ENCODE data around the gene CLEC10A. TPM values are rescaled to one million over a fixed set of nuclear protein-coding genes. Genes with fewer than 3 reads are reported as not detected.

Gene CLEC10A
- total and polyA plus RNA-seq, 7 donors: 9.1 to 17.6 (median 15.3) TPM

DNA sequence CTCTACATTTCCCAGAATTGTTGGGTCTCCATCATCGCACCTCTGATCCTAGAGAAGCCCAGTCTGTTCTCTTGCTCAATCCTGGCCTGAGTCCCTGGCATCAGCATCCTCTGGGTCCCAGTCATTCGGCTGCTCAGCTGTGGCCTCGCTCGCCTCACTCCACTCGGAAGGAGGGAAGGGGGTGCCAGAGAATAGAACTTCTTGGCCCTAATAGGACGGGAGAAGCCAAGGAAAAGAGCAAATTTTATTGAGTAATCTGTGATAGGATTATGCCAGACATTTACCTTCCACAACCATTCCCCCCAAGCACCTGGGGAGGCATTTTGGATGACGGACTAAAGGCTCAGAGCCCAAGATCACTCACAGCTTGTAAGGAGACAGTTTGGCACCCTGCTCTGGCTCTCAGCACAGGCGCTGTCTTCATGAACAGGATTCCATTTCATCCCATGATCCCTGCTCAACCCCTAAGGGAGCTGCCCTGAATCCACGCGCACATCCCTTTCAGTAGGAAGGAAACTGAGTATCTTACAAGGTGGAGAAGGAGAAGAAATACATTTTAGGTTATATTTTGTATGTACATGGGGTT is 498 bp upstream of the CLEC10A start:
- WGBS, 2 donors: 67 to 78% methylated on average over 10 of the region's 10 CpGs
- Histone ChIP-seq H3K9me3 (no peaks in the 10 kb centered on the region), H3K36me3 (no peaks in the 10 kb centered on the region), H3K4me1 (no peaks in the 10 kb centered on the region), H3K27me3 (no peaks in the 10 kb centered on the region), H3K27ac (peak overlapping the region in 2 of 4 donors; percentile 20 to 27), H3K4me3 (no peak overlapping the region)
- intact Hi-C loops (cut with DNase I): no loop called here
- no peak for DNase-seq
- TF ChIP-seq, protein P1, sequence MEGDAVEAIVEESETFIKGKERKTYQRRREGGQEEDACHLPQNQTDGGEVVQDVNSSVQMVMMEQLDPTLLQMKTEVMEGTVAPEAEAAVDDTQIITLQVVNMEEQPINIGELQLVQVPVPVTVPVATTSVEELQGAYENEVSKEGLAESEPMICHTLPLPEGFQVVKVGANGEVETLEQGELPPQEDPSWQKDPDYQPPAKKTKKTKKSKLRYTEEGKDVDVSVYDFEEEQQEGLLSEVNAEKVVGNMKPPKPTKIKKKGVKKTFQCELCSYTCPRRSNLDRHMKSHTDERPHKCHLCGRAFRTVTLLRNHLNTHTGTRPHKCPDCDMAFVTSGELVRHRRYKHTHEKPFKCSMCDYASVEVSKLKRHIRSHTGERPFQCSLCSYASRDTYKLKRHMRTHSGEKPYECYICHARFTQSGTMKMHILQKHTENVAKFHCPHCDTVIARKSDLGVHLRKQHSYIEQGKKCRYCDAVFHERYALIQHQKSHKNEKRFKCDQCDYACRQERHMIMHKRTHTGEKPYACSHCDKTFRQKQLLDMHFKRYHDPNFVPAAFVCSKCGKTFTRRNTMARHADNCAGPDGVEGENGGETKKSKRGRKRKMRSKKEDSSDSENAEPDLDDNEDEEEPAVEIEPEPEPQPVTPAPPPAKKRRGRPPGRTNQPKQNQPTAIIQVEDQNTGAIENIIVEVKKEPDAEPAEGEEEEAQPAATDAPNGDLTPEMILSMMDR (IDR thresholded peaks at IDR 0.05): no peak
- no peak for TF ChIP-seq EP300 (IDR thresholded peaks at IDR 0.05)
- TF ChIP-seq POLR2A (IDR thresholded peaks at IDR 0.05): no peak
- no peak for TF ChIP-seq POLR2AphosphoS5 (IDR thresholded peaks at IDR 0.05)

DNA sequence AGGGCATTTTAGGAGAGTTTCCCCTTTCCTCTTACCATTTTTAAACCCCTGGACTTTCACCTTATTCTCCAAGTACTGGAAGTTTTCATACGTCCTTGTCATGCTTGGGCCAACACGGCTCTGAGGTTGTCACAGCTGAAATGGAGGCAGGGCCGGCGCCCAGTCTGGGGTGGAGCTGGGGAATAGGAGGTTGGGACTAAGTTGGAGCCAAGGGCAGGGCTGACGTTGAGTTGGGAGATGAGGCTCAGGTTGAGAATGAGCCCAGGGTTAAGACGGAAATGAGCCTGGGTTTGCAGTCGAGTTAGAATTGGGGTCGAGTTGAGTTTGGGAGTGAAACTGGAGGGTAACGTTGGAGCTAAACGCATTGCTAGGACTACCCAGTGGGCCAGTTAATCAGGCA is 1.3 kb downstream of the CLEC10A start:
- H3K4me1 ChIP-seq: no peaks in the 10 kb centered on the region
- H3K9me3 ChIP-seq: no peaks in the 10 kb centered on the region
- intact Hi-C loops (cut with DNase I): no loop called here
- H3K27me3 ChIP-seq: no peaks in the 10 kb centered on the region
- TF ChIP-seq POLR2AphosphoS5 (IDR thresholded peaks at IDR 0.05) (no peak), POLR2A (IDR thresholded peaks at IDR 0.05) (no peak), EP300 (IDR thresholded peaks at IDR 0.05) (no peak)
- TF ChIP-seq, protein P1 (IDR thresholded peaks at IDR 0.05): no peak
- DNase-seq: no peak
- H3K4me3 ChIP-seq: peak overlapping the region in 1 of 4 donors; percentile 1
- no peak overlapping the region for H3K27ac ChIP-seq
- WGBS, 2 donors: 79 to 89% methylated on average over 10 of the region's 10 CpGs
- H3K36me3 ChIP-seq: no peaks in the 10 kb centered on the region

DNA sequence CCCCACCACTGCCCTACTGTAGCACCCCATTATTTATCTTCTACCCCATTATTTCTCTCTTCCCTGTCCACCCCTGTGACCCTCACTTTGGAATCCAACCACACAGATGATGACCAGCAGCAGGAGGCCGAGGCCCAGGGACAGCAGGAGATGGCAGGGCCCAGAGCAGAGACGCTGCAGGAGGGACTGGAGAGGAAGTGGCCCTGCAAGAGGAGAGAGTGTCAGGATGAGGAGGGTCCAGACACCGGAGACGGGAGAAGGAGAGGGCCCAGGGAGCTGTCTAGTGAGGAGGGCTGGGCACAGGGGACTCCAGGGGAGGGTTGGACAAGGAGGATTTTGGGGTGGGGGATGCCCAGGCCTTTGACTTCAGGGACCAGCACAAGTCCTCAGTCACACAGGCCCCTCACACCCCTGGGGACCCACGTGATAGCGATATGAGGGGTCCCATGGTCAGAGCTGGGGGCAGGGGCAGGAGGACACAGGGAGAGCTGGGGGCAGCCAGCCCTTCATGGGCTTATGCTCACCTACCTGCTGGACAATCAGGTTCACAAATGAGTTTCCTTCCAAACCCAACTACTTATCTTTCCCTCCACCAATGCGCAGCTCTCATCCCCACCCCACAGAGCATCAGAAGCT is 2.0 kb downstream of the CLEC10A start:
- H3K9me3 ChIP-seq: no peaks in the 10 kb centered on the region
- H3K27ac ChIP-seq: no peak overlapping the region
- H3K4me3 ChIP-seq: peak overlapping the region in 1 of 4 donors; percentile 1
- no peaks in the 10 kb centered on the region for H3K4me1 ChIP-seq
- intact Hi-C loops (cut with DNase I): no loop called here
- no peaks in the 10 kb centered on the region for H3K36me3 ChIP-seq
- 87 to 92% methylated on average over 7 of the region's 7 CpGs for WGBS, 2 donors
- no peak for DNase-seq
- TF ChIP-seq POLR2A (IDR thresholded peaks at IDR 0.05) (no peak), EP300 (IDR thresholded peaks at IDR 0.05) (no peak), POLR2AphosphoS5 (IDR thresholded peaks at IDR 0.05) (no peak)
- TF ChIP-seq, protein P1 (IDR thresholded peaks at IDR 0.05): no peak
- no peaks in the 10 kb centered on the region for H3K27me3 ChIP-seq

DNA sequence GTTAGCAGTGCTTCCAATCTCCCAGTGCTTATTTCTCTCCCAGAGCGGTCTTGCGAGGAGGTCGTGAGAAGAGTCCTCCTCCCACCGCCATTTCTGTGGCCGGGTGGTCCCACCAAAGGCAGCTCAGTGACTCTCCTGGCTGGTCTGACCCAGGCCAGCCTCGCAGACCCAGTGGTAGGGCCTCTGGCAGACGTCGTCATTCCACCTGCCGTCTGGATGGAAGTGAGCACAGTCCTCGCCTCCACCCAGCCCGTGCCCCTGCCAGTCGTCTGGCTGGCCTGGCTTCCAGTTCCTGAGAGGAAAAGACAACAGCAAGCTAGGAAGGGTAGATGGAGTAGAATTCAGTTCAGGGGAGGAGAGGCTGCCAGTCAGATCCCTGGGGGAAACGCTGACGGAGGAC is 5.1 kb downstream of the CLEC10A start:
- Histone ChIP-seq H3K36me3 (no peaks in the 10 kb centered on the region), H3K4me3 (no peak overlapping the region), H3K27me3 (no peaks in the 10 kb centered on the region), H3K27ac (no peak overlapping the region), H3K9me3 (no peaks in the 10 kb centered on the region), H3K4me1 (no peaks in the 10 kb centered on the region)
- intact Hi-C loops (cut with DNase I): no loop called here
- TF ChIP-seq POLR2A (IDR thresholded peaks at IDR 0.05): no peak
- TF ChIP-seq, protein P1 (IDR thresholded peaks at IDR 0.05): no peak
- no peak for TF ChIP-seq EP300 (IDR thresholded peaks at IDR 0.05)
- no peak for TF ChIP-seq POLR2AphosphoS5 (IDR thresholded peaks at IDR 0.05)
- WGBS, 2 donors: 87 to 88% methylated on average over 14 of the region's 14 CpGs
- DNase-seq: no peak

Data from sigmoid colon (tissue), 7 donors.